Activated CD4-positive, alpha-beta T cell treated with anti-CD3 and anti-CD28 coated beads, Interleukin-2, amount 10 ng/mL, durations not matched to agents 7 days and 5 days (primary cell): Measurements from ENCODE around the gene TMEM37. TPM values are rescaled to one million over a fixed set of nuclear protein-coding genes. Genes with fewer than 3 reads are reported as not detected.

ENCODE experiments used
- CTCF ChIA-PET: fragments of 350-600 bp; sonication (Branson Sonifier 250); formaldehyde crosslinking; loops from one replicate; lab custom pipeline; 2021; ENCODE audit warnings: antibody characterized with exemption; lab: Charles Lee
- POLR2A ChIA-PET: fragments of 350-600 bp; sonication (Branson Sonifier 250); formaldehyde crosslinking; loops from one replicate; lab custom pipeline; 2021; ENCODE audit warnings: antibody characterized with exemption; lab: Charles Lee
- DNase-seq: peaks from one replicate; pipeline ENCODE4 v3.0.0-alpha.2; 2020
- H3K27ac Mint-ChIP-seq: one replicate; pipeline ENCODE4 v1.8.0; 2021; ENCODE audit warnings: mild to moderate bottlenecking, moderate library complexity, mixed read lengths
- H3K27me3 Mint-ChIP-seq: one replicate; pipeline ENCODE4 v1.8.0; 2021; ENCODE audit warnings: mixed read lengths
- H3K36me3 Mint-ChIP-seq: one replicate; pipeline ENCODE4 v1.8.0; 2021; ENCODE audit warnings: low read depth, mixed read lengths
- H3K4me1 Mint-ChIP-seq: one replicate; pipeline ENCODE4 v1.8.0; 2021; ENCODE audit warnings: mixed read lengths
- H3K4me3 Mint-ChIP-seq: one replicate; pipeline ENCODE4 v1.8.0; 2021; ENCODE audit warnings: mild to moderate bottlenecking, moderate library complexity, mixed read lengths
- H3K9me3 Mint-ChIP-seq: one replicate; pipeline ENCODE4 v1.8.0; 2021; ENCODE audit warnings: mixed read lengths
- total RNA-seq, 2 experiments: library from RNA; stranded (reverse); gene quantifications; one replicate each; pipeline ENCODE4 v1.2.3, GENCODE V29; 2021

Gene TMEM37
- total RNA-seq, 2 experiments from 2014 or later: not detected

DNA sequence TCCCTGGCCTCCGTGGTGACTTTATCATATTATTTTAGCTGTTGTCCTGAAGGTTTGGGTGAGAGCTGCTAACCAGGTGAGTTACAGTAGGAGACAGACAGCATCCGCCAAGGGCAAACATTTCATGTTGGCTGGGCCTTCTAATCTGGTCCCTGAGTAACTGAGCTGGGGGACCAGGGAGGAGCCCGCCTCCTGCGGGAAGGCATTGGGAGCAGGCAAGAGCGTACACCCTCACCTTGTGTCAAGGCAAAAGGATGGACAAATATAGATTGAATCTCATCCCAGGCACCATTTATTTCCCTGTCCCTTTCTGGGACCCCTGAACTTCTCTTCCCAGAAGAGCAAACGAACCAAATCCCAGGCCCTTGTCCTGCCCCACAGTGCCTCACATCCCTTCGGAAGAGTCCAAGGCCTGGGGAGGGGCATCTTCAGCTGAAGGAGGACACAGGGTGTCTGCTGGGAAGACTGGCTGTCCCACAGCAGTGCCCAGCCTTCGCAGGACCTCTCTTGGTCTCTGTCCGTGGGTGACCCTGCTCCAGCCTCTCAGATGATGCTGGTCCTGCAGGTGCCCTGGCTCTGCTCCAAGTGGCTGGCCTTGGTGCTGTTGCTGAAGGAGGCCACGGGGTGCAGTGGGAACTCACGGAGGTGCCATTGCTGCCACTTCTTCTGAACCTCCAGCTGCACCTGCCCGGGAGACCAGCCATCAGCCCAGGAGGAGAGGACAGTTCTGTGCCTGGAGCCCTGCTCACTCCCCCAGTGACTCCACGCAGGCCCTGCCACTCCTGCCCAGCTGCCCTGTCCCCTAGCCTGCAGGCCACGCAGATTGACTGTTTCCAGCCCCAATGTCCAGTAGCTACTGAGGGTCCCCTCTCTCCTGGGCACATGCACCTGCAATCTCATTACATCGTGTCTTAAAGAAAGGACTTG lies 8.2 kb downstream of the TMEM37 start:
- POLR2A ChIA-PET: no interaction called here
- CTCF ChIA-PET: interaction anchor here (1.3 kb wide), 1 partner anchor 8 kb away, joined by 5 read pairs; the partner anchor contains the start of gene TMEM37
- Mint-ChIP-seq H3K4me3 (no peak overlapping the region), H3K36me3 (no peaks in the 10 kb centered on the region), H3K27me3 (peaks cover 4% of the 10 kb centered on the region), H3K4me1 (no peaks in the 10 kb centered on the region), H3K27ac (no peak overlapping the region), H3K9me3 (no peaks in the 10 kb centered on the region)
- DNase-seq: no peak

DNA sequence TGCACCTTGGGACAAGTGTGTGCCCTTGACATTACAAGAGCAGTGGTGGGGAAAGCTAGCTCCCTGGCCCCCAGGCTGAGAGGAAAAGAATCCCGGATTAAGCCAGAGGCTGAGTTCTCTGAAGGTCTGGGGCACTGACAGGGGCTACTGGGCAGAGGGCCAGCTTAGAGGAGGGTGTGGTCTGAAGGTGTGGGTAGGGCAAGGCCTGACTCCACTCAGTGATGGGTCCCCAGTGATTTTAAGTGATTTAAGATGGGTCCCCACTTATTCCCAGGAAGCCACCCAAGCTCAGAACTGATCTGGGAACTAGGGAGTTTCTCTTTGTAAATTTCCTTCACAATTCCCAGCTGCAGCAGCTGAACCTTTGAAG lies 8.8 kb downstream of the TMEM37 start:
- CTCF ChIA-PET: interaction anchor here (1.3 kb wide), 1 partner anchor 9 kb away, joined by 5 read pairs; the partner anchor contains the start of gene TMEM37

DNA sequence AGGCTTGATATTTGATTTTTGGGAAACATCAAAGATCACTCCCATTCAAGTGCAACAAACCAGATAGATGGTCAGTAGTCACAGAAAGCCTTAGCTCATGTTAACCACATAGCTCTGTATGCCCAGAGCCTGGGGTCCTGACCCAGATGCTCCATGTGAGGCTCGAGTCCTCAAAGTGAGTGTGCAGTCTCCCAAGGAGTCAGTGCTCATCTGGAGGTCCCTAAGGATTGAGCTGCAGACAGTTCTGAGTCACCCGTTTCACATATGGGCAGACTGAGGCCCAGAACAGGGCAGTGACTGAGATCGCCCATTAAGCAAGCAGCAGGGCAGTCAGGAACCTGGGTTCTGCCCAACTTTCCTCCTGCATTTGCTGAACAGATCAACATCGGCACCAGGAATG lies 9.2 kb downstream of the TMEM37 start:
- H3K4me3 Mint-ChIP-seq: no peak overlapping the region
- POLR2A ChIA-PET: no interaction called here
- no peaks in the 10 kb centered on the region for H3K27me3 Mint-ChIP-seq
- no peaks in the 10 kb centered on the region for H3K36me3 Mint-ChIP-seq
- no peaks in the 10 kb centered on the region for H3K4me1 Mint-ChIP-seq
- DNase-seq: no peak
- CTCF ChIA-PET: interaction anchor here (1.3 kb wide), 1 partner anchor 10 kb away, joined by 5 read pairs; the partner anchor contains the start of gene TMEM37
- H3K9me3 Mint-ChIP-seq: no peaks in the 10 kb centered on the region
- no peak overlapping the region for H3K27ac Mint-ChIP-seq

More for the DNA sequence above, 8.8 kb downstream of the TMEM37 start:
- no peaks in the 10 kb centered on the region for H3K36me3 Mint-ChIP-seq
- no peak for DNase-seq
- no peaks in the 10 kb centered on the region for H3K4me1 Mint-ChIP-seq
- H3K4me3 Mint-ChIP-seq: no peak overlapping the region
- peaks cover 3% of the 10 kb centered on the region for H3K27me3 Mint-ChIP-seq
- H3K9me3 Mint-ChIP-seq: no peaks in the 10 kb centered on the region
- no peak overlapping the region for H3K27ac Mint-ChIP-seq
- POLR2A ChIA-PET: no interaction called here

DNA sequence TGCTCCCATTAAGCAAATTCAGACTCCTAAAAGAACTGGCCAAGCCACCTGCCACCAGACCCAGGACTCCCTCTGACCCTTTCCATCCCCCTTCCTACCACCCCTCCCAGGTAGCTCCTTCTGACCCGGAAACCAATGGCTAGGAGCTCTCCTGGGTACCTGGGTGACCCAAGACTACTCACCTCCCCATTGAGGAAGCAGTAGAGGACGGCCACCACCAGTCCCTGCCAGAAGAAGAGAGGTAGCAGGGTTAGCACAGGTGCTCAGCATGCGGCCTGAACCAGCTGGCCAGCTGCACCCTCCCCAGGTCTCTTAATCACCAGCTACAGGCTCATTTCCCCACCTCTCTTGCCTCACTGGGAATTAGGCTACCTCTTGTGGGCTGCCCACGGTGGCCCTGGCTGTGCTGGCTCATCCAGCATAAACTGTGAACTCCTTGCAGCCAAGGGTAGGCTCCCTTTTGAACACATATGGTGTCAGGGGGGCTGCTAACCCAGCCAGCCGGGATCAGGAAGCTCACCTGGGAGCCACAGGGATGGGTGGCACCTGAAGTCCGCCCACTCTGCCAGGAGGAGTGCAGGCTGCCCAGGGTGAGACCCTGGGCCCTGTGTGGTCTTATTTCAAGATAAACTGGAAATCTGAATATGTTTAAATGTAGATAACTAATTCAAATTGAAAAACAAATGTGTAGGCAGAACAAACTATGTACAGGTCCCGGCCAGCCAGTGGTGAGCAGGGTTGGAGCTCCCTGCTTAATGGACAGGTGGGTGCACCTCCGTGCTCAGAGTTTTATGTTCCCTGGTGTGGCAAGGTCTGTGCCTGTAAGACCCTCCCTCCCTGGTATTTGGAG lies 9.9 kb downstream of the TMEM37 start:
- H3K27ac Mint-ChIP-seq: no peak overlapping the region
- CTCF ChIA-PET: interaction anchor here (0.7 kb wide), 1 partner anchor 19 kb away, joined by 3 read pairs; no protein-coding TSS in a partner anchor
- H3K4me3 Mint-ChIP-seq: no peak overlapping the region
- H3K4me1 Mint-ChIP-seq: no peaks in the 10 kb centered on the region
- H3K9me3 Mint-ChIP-seq: no peaks in the 10 kb centered on the region
- H3K36me3 Mint-ChIP-seq: no peaks in the 10 kb centered on the region
- POLR2A ChIA-PET: no interaction called here
- no peaks in the 10 kb centered on the region for H3K27me3 Mint-ChIP-seq
- DNase-seq: no peak

DNA sequence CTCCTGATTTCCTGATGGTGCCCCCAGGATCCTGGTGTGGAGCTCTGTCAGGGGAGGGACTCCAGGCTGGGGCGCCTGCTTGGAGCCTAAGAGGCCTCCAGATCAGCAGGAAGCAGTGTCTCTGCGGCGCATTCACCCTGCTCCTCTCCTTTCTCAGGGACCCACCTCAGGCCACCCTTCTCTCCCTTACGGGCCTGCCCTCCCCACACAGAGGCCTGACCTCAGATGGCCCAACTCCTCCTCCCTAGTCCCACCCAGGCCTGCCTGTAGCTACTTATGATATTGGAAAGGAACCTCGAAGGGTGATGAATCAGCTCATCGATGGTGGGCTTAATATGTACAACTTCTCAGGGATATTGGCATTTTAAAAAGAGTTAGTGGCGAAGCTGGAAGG lies 10.6 kb downstream of the TMEM37 start:
- Mint-ChIP-seq H3K4me1 (no peaks in the 10 kb centered on the region), H3K27me3 (no peaks in the 10 kb centered on the region), H3K36me3 (no peaks in the 10 kb centered on the region), H3K27ac (no peak overlapping the region), H3K9me3 (no peaks in the 10 kb centered on the region), H3K4me3 (no peak overlapping the region)
- DNase-seq: no peak
- ChIA-PET CTCF (interaction anchor here (0.7 kb wide), 1 partner anchor 18 kb away, joined by 3 read pairs; no protein-coding TSS in a partner anchor), POLR2A (no interaction called here)

DNA sequence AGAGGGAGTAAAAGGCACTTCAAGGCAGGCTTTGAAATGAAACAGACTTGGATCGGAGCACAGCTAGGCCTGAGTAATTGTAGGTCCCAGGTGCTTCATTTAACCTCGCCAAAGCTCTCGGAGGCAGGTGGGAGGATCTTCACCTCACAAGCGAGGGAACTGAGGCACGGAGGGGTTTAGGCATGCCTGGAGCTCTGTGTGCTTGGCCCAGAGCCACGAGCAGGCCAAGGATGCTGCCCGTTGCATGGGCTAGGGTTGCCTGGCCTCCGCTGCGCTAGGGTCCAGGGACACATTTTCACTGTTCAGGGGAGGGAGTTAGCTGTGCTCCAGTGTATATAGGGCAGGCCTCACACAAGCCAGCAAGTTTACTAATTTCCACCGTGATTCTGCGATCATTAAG lies 11.2 kb downstream of the TMEM37 start:
- Mint-ChIP-seq H3K4me3 (no peak overlapping the region), H3K27me3 (no peaks in the 10 kb centered on the region), H3K9me3 (no peaks in the 10 kb centered on the region), H3K36me3 (no peaks in the 10 kb centered on the region), H3K4me1 (peaks cover under 1% of the 10 kb centered on the region), H3K27ac (no peak overlapping the region)
- ChIA-PET POLR2A (no interaction called here), CTCF (no interaction called here)
- DNase-seq: no peak

DNA sequence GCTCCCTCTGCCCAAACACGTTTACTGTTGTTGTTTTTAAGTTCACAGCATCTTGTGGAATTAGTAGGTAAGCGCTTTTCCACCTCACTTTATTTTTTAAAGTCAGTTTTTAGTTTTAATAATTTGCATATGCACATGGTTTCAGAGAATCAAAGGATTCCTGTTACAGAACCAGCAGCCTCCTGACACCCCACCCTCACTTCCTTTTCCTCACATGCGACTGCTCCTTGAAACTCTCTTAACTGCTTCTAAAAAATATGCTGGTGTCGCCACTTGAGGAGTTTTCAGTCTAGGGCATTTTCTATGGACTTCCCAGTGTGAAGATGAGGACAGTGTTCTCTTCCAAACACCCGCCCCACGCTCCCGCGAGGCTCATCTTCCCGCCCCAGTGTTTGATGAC lies 14.4 kb downstream of the TMEM37 start:
- ChIA-PET CTCF (no interaction called here), POLR2A (no interaction called here)
- Mint-ChIP-seq H3K27ac (no peak overlapping the region), H3K27me3 (peaks cover 5% of the 10 kb centered on the region), H3K4me1 (peaks cover 11% of the 10 kb centered on the region), H3K36me3 (no peaks in the 10 kb centered on the region), H3K4me3 (no peak overlapping the region), H3K9me3 (no peaks in the 10 kb centered on the region)
- DNase-seq: no peak

DNA sequence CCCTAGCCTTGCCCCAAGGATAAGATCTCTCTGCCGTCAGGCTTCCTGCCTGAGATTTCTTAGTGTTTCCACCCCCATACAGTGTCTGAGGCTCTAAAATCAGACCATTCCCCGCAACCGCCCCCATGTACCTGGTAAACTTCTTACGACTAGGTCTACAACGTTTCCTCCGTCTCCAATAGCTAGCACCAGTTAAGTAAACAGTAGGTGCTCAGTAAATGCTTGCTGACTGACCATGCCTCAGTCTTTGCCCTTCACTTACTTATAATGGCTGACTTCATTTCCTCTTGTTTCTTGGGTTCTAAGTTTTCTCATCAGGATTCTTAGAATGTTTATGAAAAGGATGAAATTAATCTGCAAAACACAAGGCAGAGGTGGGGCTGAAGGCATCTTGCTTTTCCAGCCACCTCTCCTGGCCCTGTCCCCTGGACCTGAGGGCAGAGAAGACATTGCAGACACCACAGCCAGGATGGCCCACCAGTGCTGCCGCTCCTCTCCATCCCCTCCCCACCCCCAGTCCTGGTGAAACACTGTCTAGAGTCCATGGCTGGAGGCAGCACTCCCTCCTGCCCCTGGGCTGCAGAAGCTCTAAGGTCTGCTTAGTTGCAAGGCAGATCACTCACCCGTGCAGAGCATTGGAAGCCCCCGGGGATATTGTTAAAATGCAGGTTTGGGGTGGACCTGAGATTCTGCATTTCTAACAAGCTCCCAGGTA lies 16.9 kb downstream of the TMEM37 start:
- ChIA-PET POLR2A (no interaction called here), CTCF (no interaction called here)
- Mint-ChIP-seq H3K4me1 (peaks cover 11% of the 10 kb centered on the region), H3K36me3 (no peaks in the 10 kb centered on the region), H3K4me3 (no peak overlapping the region), H3K9me3 (no peaks in the 10 kb centered on the region), H3K27ac (peak overlapping the region; percentile 65), H3K27me3 (peaks cover 5% of the 10 kb centered on the region)
- DNase-seq: no peak

DNA sequence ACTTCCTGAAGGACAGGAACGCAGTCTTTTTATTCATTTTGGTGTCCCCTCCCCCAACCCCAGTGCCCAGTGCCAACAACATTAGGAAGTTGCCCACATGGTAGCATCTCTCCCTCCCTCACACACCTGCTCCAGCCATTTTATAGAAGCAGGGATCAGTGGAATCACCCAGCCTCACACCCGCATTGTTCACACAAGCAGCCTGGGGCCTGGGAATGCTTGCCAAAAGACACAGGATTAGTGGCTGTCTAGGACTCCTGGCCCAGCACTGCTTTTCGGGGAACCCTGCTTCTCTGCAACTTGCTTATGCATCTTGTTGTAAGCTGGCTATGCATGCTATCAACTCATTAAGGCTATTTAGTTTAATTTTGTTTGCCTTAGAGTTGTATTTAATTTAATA lies 17.9 kb downstream of the TMEM37 start:
- Mint-ChIP-seq H3K27ac (no peak overlapping the region), H3K9me3 (no peaks in the 10 kb centered on the region), H3K36me3 (no peaks in the 10 kb centered on the region), H3K27me3 (peaks cover 5% of the 10 kb centered on the region), H3K4me3 (no peak overlapping the region), H3K4me1 (peaks cover 11% of the 10 kb centered on the region)
- no peak for DNase-seq
- ChIA-PET POLR2A (no interaction called here), CTCF (no interaction called here)

DNA sequence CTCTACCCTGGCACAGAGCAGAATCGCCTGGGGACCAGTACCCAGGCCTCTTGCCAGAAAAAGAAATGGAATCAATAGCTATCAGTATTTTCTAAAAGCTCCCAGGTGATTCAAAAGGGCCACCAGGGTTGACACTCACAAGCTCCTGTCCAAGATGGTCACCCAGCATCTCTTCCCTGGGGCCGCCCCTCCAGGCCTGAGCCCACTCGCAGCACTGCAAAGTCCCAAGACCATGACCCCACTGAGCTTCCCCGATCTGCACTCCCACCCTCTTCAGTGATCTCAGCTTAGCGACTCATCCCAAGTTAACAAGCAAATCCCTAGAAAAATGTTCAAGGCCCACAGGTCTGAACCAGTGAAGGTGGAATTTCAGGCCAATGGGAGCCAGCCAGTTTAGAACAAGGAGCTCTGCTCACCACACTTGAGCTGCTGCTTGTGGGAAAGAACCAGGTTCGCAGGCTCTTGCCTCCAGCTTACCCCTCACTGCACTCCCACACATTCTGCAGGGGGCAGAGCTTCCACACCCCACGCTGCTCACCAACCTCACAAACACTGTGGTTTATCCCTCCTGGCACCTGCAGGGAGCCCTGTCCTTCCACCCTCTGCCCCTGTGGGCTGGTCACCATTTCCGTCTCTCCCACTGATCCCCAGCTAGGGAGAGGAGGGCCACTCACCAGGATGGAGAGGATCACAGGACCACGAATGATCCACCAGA lies 19.8 kb downstream of the TMEM37 start:
- Mint-ChIP-seq H3K27ac (no peak overlapping the region), H3K27me3 (peaks cover 16% of the 10 kb centered on the region), H3K9me3 (no peaks in the 10 kb centered on the region), H3K36me3 (no peaks in the 10 kb centered on the region), H3K4me1 (peaks cover 15% of the 10 kb centered on the region), H3K4me3 (no peak overlapping the region)
- DNase-seq: no peak
- POLR2A ChIA-PET: no interaction called here
- CTCF ChIA-PET: no interaction called here

DNA sequence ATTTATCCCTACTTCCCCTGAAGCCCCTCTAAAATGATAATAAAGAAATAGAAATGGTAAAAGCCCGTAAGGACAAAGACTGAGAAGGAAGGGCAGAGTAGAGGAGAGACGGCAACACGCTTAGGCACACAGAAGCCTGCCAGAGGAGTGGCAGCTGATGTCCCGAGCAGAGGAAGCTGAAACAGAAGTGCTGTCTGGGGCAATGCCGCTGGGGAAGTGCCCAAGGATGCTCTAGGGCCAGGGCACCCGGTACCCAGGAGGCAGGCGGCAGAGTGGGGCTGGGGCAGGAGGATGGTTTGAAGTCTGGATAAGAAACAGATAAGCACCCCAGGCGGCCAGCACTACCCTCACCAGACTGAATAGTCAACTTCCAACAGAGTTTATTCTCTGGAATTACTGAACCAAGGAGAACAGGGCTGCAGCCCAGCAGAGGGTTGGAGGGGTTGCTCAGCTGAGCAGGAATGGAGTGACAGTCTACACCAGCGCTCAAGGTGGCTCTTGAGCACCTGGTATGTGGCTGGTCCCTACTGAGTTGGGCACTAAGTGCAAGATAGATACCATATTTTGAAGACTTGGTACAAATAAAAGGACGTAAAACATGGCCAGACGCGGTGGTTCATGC lies 22.4 kb downstream of the TMEM37 start:
- H3K4me3 Mint-ChIP-seq: no peak overlapping the region
- H3K27ac Mint-ChIP-seq: no peak overlapping the region
- no peaks in the 10 kb centered on the region for H3K36me3 Mint-ChIP-seq
- DNase-seq: no peak
- CTCF ChIA-PET: no interaction called here
- H3K9me3 Mint-ChIP-seq: no peaks in the 10 kb centered on the region
- H3K27me3 Mint-ChIP-seq: peaks cover 16% of the 10 kb centered on the region
- H3K4me1 Mint-ChIP-seq: peaks cover 4% of the 10 kb centered on the region
- POLR2A ChIA-PET: no interaction called here
